ENCODE results near the gene CD99L2. TPM values are rescaled to one million over a fixed set of nuclear protein-coding genes. Genes with fewer than 3 reads are reported as not detected.

The CD99L2 gene
- total and polyA plus RNA-seq, 4 experiments from 2014 or later: 10.0 to 17.3 (median 14.5) TPM

- DNase-seq: no peak
- H3K4me1 ChIP-seq (ENCODE audit: insufficient read depth, low read length): no peaks in the 10 kb centered on the region
- Mint-ChIP-seq H3K9me3 (peaks cover 0 to 6% (median 0%) of the 10 kb centered on the region in 8 donors), H3K4me1 (no peaks in the 10 kb centered on the region), H3K4me3 (no peak overlapping the region), H3K36me3 (no peaks in the 10 kb centered on the region), H3K27me3 (peaks cover 0 to 5% of the 10 kb centered on the region in 2 donors), H3K27ac (no peak overlapping the region)
- no peak overlapping the region for H3K4me3 ChIP-seq (ENCODE audit: low read length in 2 of 2)
- no peaks in the 10 kb centered on the region for H3K27me3 ChIP-seq (ENCODE audit: insufficient read depth, low read length)
- no peak overlapping the region for H3K27ac ChIP-seq (ENCODE audit: low read depth, low read length)
- ChIA-PET CTCF (ENCODE audit: partially characterized antibody) (no interaction called here), POLR2A (ENCODE audit: partially characterized antibody) (no interaction called here)
- H3K36me3 ChIP-seq (ENCODE audit: insufficient read depth, low read length): no peaks in the 10 kb centered on the region
- no peaks in the 10 kb centered on the region for H3K9me3 ChIP-seq (ENCODE audit: control insufficient read depth in 1 of 2, low read length in 2 of 2)
- intact Hi-C loops (cut with micrococcal nuclease): no loop called here
Measured at GRCh38 chrX:150935467-150935866, 37.0 kb upstream of the CD99L2 start.

- intact Hi-C loops (cut with micrococcal nuclease): no loop called here
- H3K9me3 ChIP-seq (ENCODE audit: control insufficient read depth in 1 of 2, low read length in 2 of 2): no peaks in the 10 kb centered on the region
- H3K4me1 ChIP-seq (ENCODE audit: insufficient read depth, low read length): no peaks in the 10 kb centered on the region
- Mint-ChIP-seq H3K27ac (no peak overlapping the region), H3K4me1 (no peaks in the 10 kb centered on the region), H3K27me3 (peaks cover 0 to 5% of the 10 kb centered on the region in 2 donors), H3K9me3 (peaks cover 0 to 6% (median 0%) of the 10 kb centered on the region in 8 donors), H3K36me3 (no peaks in the 10 kb centered on the region), H3K4me3 (no peak overlapping the region)
- H3K4me3 ChIP-seq (ENCODE audit: low read length in 2 of 2): no peak overlapping the region
- H3K27ac ChIP-seq (ENCODE audit: low read depth, low read length): no peak overlapping the region
- DNase-seq: no peak
- H3K27me3 ChIP-seq (ENCODE audit: insufficient read depth, low read length): no peaks in the 10 kb centered on the region
- H3K36me3 ChIP-seq (ENCODE audit: insufficient read depth, low read length): no peaks in the 10 kb centered on the region
- ChIA-PET POLR2A (ENCODE audit: partially characterized antibody) (no interaction called here), CTCF (ENCODE audit: partially characterized antibody) (no interaction called here)
Measured at GRCh38 chrX:150934453-150934852, 36.0 kb upstream of the CD99L2 start.

- H3K4me3 ChIP-seq (ENCODE audit: low read length in 2 of 2): no peak overlapping the region
- H3K4me3 Mint-ChIP-seq: no peak overlapping the region
- CTCF ChIA-PET (ENCODE audit: partially characterized antibody): no interaction called here
- H3K27me3 Mint-ChIP-seq: peaks cover 0 to 5% of the 10 kb centered on the region in 2 donors
- no peak for DNase-seq
- no peaks in the 10 kb centered on the region for H3K4me1 ChIP-seq (ENCODE audit: insufficient read depth, low read length)
- POLR2A ChIA-PET (ENCODE audit: partially characterized antibody): no interaction called here
- no peaks in the 10 kb centered on the region for H3K36me3 Mint-ChIP-seq
- intact Hi-C loops (cut with micrococcal nuclease): no loop called here
- no peak overlapping the region for H3K27ac Mint-ChIP-seq
- no peak overlapping the region for H3K27ac ChIP-seq (ENCODE audit: low read depth, low read length)
- no peaks in the 10 kb centered on the region for H3K9me3 ChIP-seq (ENCODE audit: control insufficient read depth in 1 of 2, low read length in 2 of 2)
- H3K4me1 Mint-ChIP-seq: no peaks in the 10 kb centered on the region
- H3K9me3 Mint-ChIP-seq: peaks cover 0 to 6% (median 0%) of the 10 kb centered on the region in 8 donors
- no peaks in the 10 kb centered on the region for H3K27me3 ChIP-seq (ENCODE audit: insufficient read depth, low read length)
- no peaks in the 10 kb centered on the region for H3K36me3 ChIP-seq (ENCODE audit: insufficient read depth, low read length)
Measured at GRCh38 chrX:150933945-150934350, 35.5 kb upstream of the CD99L2 start.

GRCh38 chrX:150929058-150929457 lies 30.6 kb upstream of the CD99L2 start:
- Histone ChIP-seq H3K4me3 (ENCODE audit: low read length in 2 of 2) (no peak overlapping the region), H3K4me1 (ENCODE audit: insufficient read depth, low read length) (no peaks in the 10 kb centered on the region), H3K36me3 (ENCODE audit: insufficient read depth, low read length) (no peaks in the 10 kb centered on the region), H3K9me3 (ENCODE audit: control insufficient read depth in 1 of 2, low read length in 2 of 2) (no peaks in the 10 kb centered on the region), H3K27ac (ENCODE audit: low read depth, low read length) (no peak overlapping the region), H3K27me3 (ENCODE audit: insufficient read depth, low read length) (no peaks in the 10 kb centered on the region)
- H3K36me3 Mint-ChIP-seq: no peaks in the 10 kb centered on the region
- ChIA-PET CTCF (ENCODE audit: partially characterized antibody) (no interaction called here), POLR2A (ENCODE audit: partially characterized antibody) (no interaction called here)
- no peaks in the 10 kb centered on the region for H3K9me3 Mint-ChIP-seq
- H3K27me3 Mint-ChIP-seq: peaks cover 0 to 3% of the 10 kb centered on the region in 2 donors
- H3K4me1 Mint-ChIP-seq: no peaks in the 10 kb centered on the region
- no peak overlapping the region for H3K27ac Mint-ChIP-seq
- no peak for DNase-seq
- H3K4me3 Mint-ChIP-seq: no peak overlapping the region
- intact Hi-C loops (cut with micrococcal nuclease): no loop called here

GRCh38 chrX:150926791-150927190 lies 28.3 kb upstream of the CD99L2 start:
- no peaks in the 10 kb centered on the region for H3K4me1 ChIP-seq (ENCODE audit: insufficient read depth, low read length)
- no peak overlapping the region for H3K4me3 ChIP-seq (ENCODE audit: low read length in 2 of 2)
- no peaks in the 10 kb centered on the region for H3K27me3 ChIP-seq (ENCODE audit: insufficient read depth, low read length)
- ChIA-PET CTCF (ENCODE audit: partially characterized antibody) (no interaction called here), POLR2A (ENCODE audit: partially characterized antibody) (no interaction called here)
- no peaks in the 10 kb centered on the region for H3K9me3 ChIP-seq (ENCODE audit: control insufficient read depth in 1 of 2, low read length in 2 of 2)
- Mint-ChIP-seq H3K4me1 (no peaks in the 10 kb centered on the region), H3K36me3 (no peaks in the 10 kb centered on the region), H3K27ac (no peak overlapping the region), H3K27me3 (peaks cover 0 to 2% of the 10 kb centered on the region in 2 donors), H3K9me3 (peaks cover 0 to 2% (median 0%) of the 10 kb centered on the region in 8 donors), H3K4me3 (no peak overlapping the region)
- no peaks in the 10 kb centered on the region for H3K36me3 ChIP-seq (ENCODE audit: insufficient read depth, low read length)
- no peak for DNase-seq
- intact Hi-C loops (cut with micrococcal nuclease): no loop called here
- H3K27ac ChIP-seq (ENCODE audit: low read depth, low read length): no peak overlapping the region

GRCh38 chrX:150926304-150926703 lies 27.8 kb upstream of the CD99L2 start:
- Histone ChIP-seq H3K4me1 (ENCODE audit: insufficient read depth, low read length) (no peaks in the 10 kb centered on the region), H3K27ac (ENCODE audit: low read depth, low read length) (no peak overlapping the region), H3K4me3 (ENCODE audit: low read length in 2 of 2) (no peak overlapping the region), H3K36me3 (ENCODE audit: insufficient read depth, low read length) (no peaks in the 10 kb centered on the region), H3K27me3 (ENCODE audit: insufficient read depth, low read length) (no peaks in the 10 kb centered on the region), H3K9me3 (ENCODE audit: control insufficient read depth in 1 of 2, low read length in 2 of 2) (no peaks in the 10 kb centered on the region)
- no peaks in the 10 kb centered on the region for H3K36me3 Mint-ChIP-seq
- ChIA-PET CTCF (ENCODE audit: partially characterized antibody) (no interaction called here), POLR2A (ENCODE audit: partially characterized antibody) (no interaction called here)
- H3K9me3 Mint-ChIP-seq: peaks cover 0 to 2% (median 0%) of the 10 kb centered on the region in 8 donors
- no peaks in the 10 kb centered on the region for H3K4me1 Mint-ChIP-seq
- no peak for DNase-seq
- intact Hi-C loops (cut with micrococcal nuclease): no loop called here
- H3K27me3 Mint-ChIP-seq: no peaks in the 10 kb centered on the region
- H3K4me3 Mint-ChIP-seq: no peak overlapping the region
- H3K27ac Mint-ChIP-seq: no peak overlapping the region

- Histone ChIP-seq H3K4me1 (ENCODE audit: insufficient read depth, low read length) (no peaks in the 10 kb centered on the region), H3K36me3 (ENCODE audit: insufficient read depth, low read length) (no peaks in the 10 kb centered on the region), H3K27me3 (ENCODE audit: insufficient read depth, low read length) (no peaks in the 10 kb centered on the region), H3K27ac (ENCODE audit: low read depth, low read length) (no peak overlapping the region), H3K4me3 (ENCODE audit: low read length in 2 of 2) (no peak overlapping the region), H3K9me3 (ENCODE audit: control insufficient read depth in 1 of 2, low read length in 2 of 2) (no peaks in the 10 kb centered on the region)
- Mint-ChIP-seq H3K27ac (no peak overlapping the region), H3K4me3 (no peak overlapping the region), H3K9me3 (peaks cover 0 to 2% (median 0%) of the 10 kb centered on the region in 8 donors), H3K27me3 (no peaks in the 10 kb centered on the region), H3K4me1 (no peaks in the 10 kb centered on the region), H3K36me3 (no peaks in the 10 kb centered on the region)
- POLR2A ChIA-PET (ENCODE audit: partially characterized antibody): no interaction called here
- DNase-seq: no peak
- intact Hi-C loops (cut with micrococcal nuclease): no loop called here
- CTCF ChIA-PET (ENCODE audit: partially characterized antibody): no interaction called here
Measured at GRCh38 chrX:150919401-150919800, 20.9 kb upstream of the CD99L2 start.

GRCh38 chrX:150913511-150913910 lies 15.0 kb upstream of the CD99L2 start:
- H3K27me3 Mint-ChIP-seq: no peaks in the 10 kb centered on the region
- no peak overlapping the region for H3K4me3 Mint-ChIP-seq
- CTCF ChIA-PET (ENCODE audit: partially characterized antibody): no interaction called here

More at GRCh38 chrX:150913511-150913910, 15.0 kb upstream of the CD99L2 start:
- Mint-ChIP-seq H3K9me3 (peaks cover 0 to 2% (median 0%) of the 10 kb centered on the region in 8 donors), H3K4me1 (no peaks in the 10 kb centered on the region), H3K36me3 (no peaks in the 10 kb centered on the region), H3K27ac (no peak overlapping the region)
- no peaks in the 10 kb centered on the region for H3K27me3 ChIP-seq (ENCODE audit: insufficient read depth, low read length)
- H3K36me3 ChIP-seq (ENCODE audit: insufficient read depth, low read length): no peaks in the 10 kb centered on the region
- intact Hi-C loops (cut with micrococcal nuclease): no loop called here
- H3K4me1 ChIP-seq (ENCODE audit: insufficient read depth, low read length): no peaks in the 10 kb centered on the region
- no peak for DNase-seq
- H3K27ac ChIP-seq (ENCODE audit: low read depth, low read length): no peak overlapping the region
- POLR2A ChIA-PET (ENCODE audit: partially characterized antibody): no interaction called here
- no peaks in the 10 kb centered on the region for H3K9me3 ChIP-seq (ENCODE audit: control insufficient read depth in 1 of 2, low read length in 2 of 2)
- H3K4me3 ChIP-seq (ENCODE audit: low read length in 2 of 2): no peak overlapping the region

All from CD4-positive, alpha-beta memory T cell (primary cell).